ENCODE results near the gene CRYBG1. TPM values are rescaled to one million over a fixed set of nuclear protein-coding genes. Genes with fewer than 3 reads are reported as not detected.
A peak's percentile ranks its signal among the peaks of the same experiment; 100 is the strongest.

Gene CRYBG1
- total RNA-seq, 1 donor from 2014 or later, result 33.6 TPM

DNA sequence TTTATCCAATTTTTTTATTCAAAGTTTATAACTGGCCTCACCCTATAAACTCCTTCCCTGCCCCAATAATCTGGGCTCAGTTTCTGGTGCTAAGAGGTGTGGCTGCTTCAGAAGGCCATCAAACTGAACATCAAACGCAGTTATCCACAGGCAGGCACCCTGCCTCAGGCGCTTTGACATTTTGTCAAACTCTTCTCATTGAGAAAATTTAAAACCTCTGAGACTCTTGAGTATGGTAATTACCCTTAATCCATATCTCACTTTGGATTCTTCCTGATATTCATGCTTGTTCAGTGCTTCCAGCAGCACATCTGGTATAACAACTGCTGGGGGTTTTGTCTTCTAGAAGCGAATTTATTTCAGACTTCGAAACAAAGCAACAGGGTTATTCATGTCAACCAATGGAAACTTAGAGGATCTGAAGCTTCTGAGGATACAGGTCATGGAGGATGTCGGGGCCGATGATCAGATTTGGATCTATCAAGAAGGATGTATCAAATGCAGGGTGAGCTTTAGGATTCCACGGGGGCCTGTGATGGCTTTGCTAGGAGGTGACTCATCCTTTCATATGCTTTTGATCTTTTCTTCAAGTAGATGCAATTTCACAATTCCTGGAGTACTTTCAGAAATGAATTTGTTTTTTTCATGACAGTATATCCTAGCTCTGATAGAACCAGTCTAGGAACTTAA, 200.6 kb downstream of the CRYBG1 start:
- no peaks in the 10 kb centered on the region for H3K9me3 Mint-ChIP-seq
- peak overlapping the region; percentile 41 for H3K27ac Mint-ChIP-seq
- ChIA-PET POLR2A (interaction anchor here (0.9 to 2.1 kb wide), 2 partner anchors 40 to 49 kb away, joined by 3 to 8 read pairs; no protein-coding TSS in a partner anchor), CTCF (interaction anchor here (1.3 to 4.0 kb wide), 6 partner anchors 8 to 418 kb away, joined by 4 to 42 read pairs (median 8); no protein-coding TSS in a partner anchor)
- no peak for ATAC-seq (ENCODE audit: low read depth)
- intact Hi-C loops (cut with micrococcal nuclease), result loop anchor here (10.0 kb wide), 1 partner anchor 1076 kb away; no protein-coding TSS in a partner anchor
- TF ChIP-seq, protein P1, sequence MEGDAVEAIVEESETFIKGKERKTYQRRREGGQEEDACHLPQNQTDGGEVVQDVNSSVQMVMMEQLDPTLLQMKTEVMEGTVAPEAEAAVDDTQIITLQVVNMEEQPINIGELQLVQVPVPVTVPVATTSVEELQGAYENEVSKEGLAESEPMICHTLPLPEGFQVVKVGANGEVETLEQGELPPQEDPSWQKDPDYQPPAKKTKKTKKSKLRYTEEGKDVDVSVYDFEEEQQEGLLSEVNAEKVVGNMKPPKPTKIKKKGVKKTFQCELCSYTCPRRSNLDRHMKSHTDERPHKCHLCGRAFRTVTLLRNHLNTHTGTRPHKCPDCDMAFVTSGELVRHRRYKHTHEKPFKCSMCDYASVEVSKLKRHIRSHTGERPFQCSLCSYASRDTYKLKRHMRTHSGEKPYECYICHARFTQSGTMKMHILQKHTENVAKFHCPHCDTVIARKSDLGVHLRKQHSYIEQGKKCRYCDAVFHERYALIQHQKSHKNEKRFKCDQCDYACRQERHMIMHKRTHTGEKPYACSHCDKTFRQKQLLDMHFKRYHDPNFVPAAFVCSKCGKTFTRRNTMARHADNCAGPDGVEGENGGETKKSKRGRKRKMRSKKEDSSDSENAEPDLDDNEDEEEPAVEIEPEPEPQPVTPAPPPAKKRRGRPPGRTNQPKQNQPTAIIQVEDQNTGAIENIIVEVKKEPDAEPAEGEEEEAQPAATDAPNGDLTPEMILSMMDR (IDR thresholded peaks at IDR 0.05), result no peak
- no peak for DNase-seq
- H3K4me1 Mint-ChIP-seq, result peaks cover 5% of the 10 kb centered on the region
- H3K4me3 Mint-ChIP-seq, result no peak overlapping the region
- H3K36me3 Mint-ChIP-seq (ENCODE audit: low read depth), result peaks cover 84% of the 10 kb centered on the region
- H3K27me3 Mint-ChIP-seq, result no peaks in the 10 kb centered on the region

DNA sequence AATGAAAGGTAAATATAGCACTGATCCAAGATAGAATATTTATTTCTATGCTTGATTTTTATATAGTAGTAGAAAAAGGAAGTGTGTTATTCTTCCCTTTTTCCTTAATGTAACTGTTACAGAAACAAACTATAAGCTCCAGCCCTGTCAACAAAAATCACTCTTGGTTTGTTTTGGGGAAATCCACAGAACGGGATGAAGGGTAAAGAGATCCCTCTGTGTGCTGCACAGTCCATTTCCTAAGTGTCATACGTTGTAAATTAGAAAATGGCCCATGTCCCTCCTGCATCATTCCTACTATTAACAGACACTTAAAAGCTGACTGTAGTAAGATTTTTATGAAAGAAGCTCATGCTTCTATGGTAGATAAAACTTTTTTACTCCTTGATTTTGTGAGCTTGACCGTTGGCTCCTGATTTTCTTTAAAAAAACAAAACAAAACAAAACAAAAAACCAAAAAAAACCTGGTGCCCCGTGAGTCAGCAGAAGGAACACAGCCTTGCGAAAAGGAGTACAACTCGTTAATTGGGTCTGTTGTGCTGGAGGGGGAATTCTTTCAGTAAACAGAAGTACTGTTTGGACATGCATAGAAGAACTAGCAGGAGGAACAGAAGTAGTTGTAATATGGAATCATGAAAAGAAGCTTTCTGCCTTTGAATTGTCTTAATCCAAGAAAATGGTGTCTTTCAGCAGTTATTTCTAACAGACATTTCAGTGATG, 201.3 kb downstream of the CRYBG1 start:
- Mint-ChIP-seq H3K27ac (peak overlapping the region; percentile 35), H3K4me3 (no peak overlapping the region), H3K9me3 (no peaks in the 10 kb centered on the region), H3K36me3 (ENCODE audit: low read depth) (peaks cover 82% of the 10 kb centered on the region), H3K4me1 (peaks cover 3% of the 10 kb centered on the region), H3K27me3 (no peaks in the 10 kb centered on the region)
- TF ChIP-seq, protein P1 (IDR thresholded peaks at IDR 0.05), result no peak
- DNase-seq (no peak), ATAC-seq (ENCODE audit: low read depth) (no peak)
- CTCF ChIA-PET, result interaction anchor here (1.3 to 4.0 kb wide), 6 partner anchors 9 to 418 kb away, joined by 4 to 42 read pairs (median 8); no protein-coding TSS in a partner anchor
- POLR2A ChIA-PET, result interaction anchor here (0.9 to 2.1 kb wide), 2 partner anchors 41 to 49 kb away, joined by 3 to 8 read pairs; no protein-coding TSS in a partner anchor
- intact Hi-C loops (cut with micrococcal nuclease), result loop anchor here (10.0 kb wide), 1 partner anchor 1077 kb away; no protein-coding TSS in a partner anchor

DNA sequence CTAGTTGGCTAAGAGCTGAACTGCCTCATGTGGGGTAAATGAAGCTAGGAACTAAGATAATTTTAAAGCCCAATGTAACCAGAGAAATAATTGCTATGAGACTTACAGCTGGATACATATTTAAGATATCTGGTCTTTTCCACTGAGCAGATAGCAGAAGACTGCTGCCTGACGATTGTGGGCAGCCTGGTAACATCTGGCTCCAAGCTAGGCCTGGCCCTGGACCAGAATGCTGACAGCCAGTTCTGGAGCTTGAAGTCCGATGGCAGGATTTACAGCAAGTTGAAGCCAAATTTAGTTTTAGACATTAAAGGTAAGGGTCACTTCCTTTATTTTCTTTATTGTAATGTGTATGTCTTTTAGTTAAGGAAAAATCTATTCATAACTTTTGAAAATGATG, 203.1 kb downstream of the CRYBG1 start:
- TF ChIP-seq, protein P1 (IDR thresholded peaks at IDR 0.05), result no peak
- no peaks in the 10 kb centered on the region for H3K9me3 Mint-ChIP-seq
- H3K27me3 Mint-ChIP-seq, result no peaks in the 10 kb centered on the region
- peaks cover 3% of the 10 kb centered on the region for H3K4me1 Mint-ChIP-seq
- peaks cover 80% of the 10 kb centered on the region for H3K36me3 Mint-ChIP-seq (ENCODE audit: low read depth)
- ChIA-PET POLR2A (interaction anchor here (1.2 kb wide), 1 partner anchor 53 kb away, joined by 3 read pairs; no protein-coding TSS in a partner anchor), CTCF (interaction anchor here (1.0 to 4.0 kb wide), 6 partner anchors 9 to 416 kb away, joined by 3 to 42 read pairs (median 6); no protein-coding TSS in a partner anchor)
- DNase-seq (no peak), ATAC-seq (ENCODE audit: low read depth) (no peak)
- intact Hi-C loops (cut with micrococcal nuclease), result loop anchor here (10.0 kb wide), 1 partner anchor 1079 kb away; no protein-coding TSS in a partner anchor
- H3K27ac Mint-ChIP-seq, result peak overlapping the region; percentile 61
- no peak overlapping the region for H3K4me3 Mint-ChIP-seq

DNA sequence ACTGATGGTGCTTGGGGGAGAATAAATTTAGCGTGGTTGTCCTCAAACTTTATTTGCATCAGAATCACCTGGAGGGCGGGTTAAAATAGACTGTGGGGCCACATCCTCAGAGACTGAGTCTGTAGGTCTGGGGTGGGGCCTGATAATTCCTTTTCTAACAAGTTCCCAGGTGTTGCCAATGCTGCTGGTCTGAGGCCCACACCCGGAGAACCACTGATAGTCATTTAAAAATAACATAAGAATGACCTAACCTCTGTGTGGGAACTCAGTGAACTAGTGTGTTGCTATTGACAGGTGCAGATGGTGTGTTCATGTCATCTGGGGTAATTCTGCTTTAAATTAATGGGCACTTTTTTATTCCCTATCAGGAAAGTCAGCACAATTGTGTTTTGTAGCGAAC, 204.0 kb downstream of the CRYBG1 start:
- Mint-ChIP-seq H3K4me3 (no peak overlapping the region), H3K27ac (no peak overlapping the region), H3K9me3 (no peaks in the 10 kb centered on the region), H3K27me3 (no peaks in the 10 kb centered on the region), H3K36me3 (ENCODE audit: low read depth) (peaks cover 80% of the 10 kb centered on the region), H3K4me1 (peaks cover 3% of the 10 kb centered on the region)
- CTCF ChIA-PET, result interaction anchor here (1.1 to 4.0 kb wide), 5 partner anchors 9 to 415 kb away, joined by 3 to 42 read pairs (median 7); no protein-coding TSS in a partner anchor
- DNase-seq, result no peak
- TF ChIP-seq, protein P1 (IDR thresholded peaks at IDR 0.05), result no peak
- no peak for ATAC-seq (ENCODE audit: low read depth)
- POLR2A ChIA-PET, result interaction anchor here (0.6 kb wide), 1 partner anchor 124 kb away, joined by 5 read pairs; no protein-coding TSS in a partner anchor
- intact Hi-C loops (cut with micrococcal nuclease), result loop anchor here (10.0 kb wide), 1 partner anchor 1080 kb away; no protein-coding TSS in a partner anchor
